AG04450 (cell line): Measurements from ENCODE around the gene MICAL3. TPM values are rescaled to one million over a fixed set of nuclear protein-coding genes. Genes with fewer than 3 reads are reported as not detected.

ENCODE experiments used
- CTCF ChIA-PET: fragments of 300-600, 350-600 bp; formaldehyde crosslinking; extraction: SDS; loops from one replicate; lab custom pipeline; 2022; ENCODE audit warnings: antibody characterized with exemption, inconsistent platforms; lab: Charles Lee
- POLR2A ChIA-PET: fragments of 350-600 bp; formaldehyde crosslinking; extraction: SDS; loops from one replicate; lab custom pipeline; 2021; ENCODE audit warnings: antibody characterized with exemption, inconsistent platforms; lab: Yijun Ruan, JAX
- DNase-seq: peaks from one replicate; pipeline ENCODE4 v3.0.0-alpha.2; 2011; ENCODE audit warnings: low read depth, low spot score
- H3K27ac ChIP-seq: one replicate; pipeline ENCODE4 v1.5.1; 2012; ENCODE audit warnings: low read depth, low read length, control low read depth
- H3K27me3 ChIP-seq: one replicate; pipeline ENCODE4 v1.6.0; 2012; ENCODE audit warnings: low read length; ENCODE audit not compliant: control insufficient read depth, insufficient read depth
- H3K4me3 ChIP-seq: 2 replicates; pipeline ENCODE4 v1.5.1; 2011; ENCODE audit warnings: mild to moderate bottlenecking, low read depth, low read length, control low read depth
- H3K9me3 ChIP-seq: 2 replicates; pipeline ENCODE4 v1.5.1; 2012; ENCODE audit warnings: low read length; ENCODE audit not compliant: control insufficient read depth, insufficient read depth
- CTCF ChIP-seq: IDR thresholded peaks from 2 replicates; pipeline ENCODE4 v1.5.1; 2011; ENCODE audit warnings: low read depth, low read length, control low read depth, inconsistent platforms
- polyA plus RNA-seq: library from polyadenylated mRNA; depleted of rRNA; stranded (reverse); fragments of >200 nt; gene quantifications from 2 replicates; pipeline ENCODE4 v1.2.3, GENCODE V29; 2011

The MICAL3 gene
- polyA plus RNA-seq, 1 experiment, result 17.8 TPM

GRCh38 chr22:17978027-17978426, 46.3 kb downstream of the MICAL3 start:
- Histone ChIP-seq H3K9me3 (no peaks in the 10 kb centered on the region), H3K27me3 (no peaks in the 10 kb centered on the region), H3K27ac (no peak overlapping the region), H3K4me3 (no peak overlapping the region)
- CTCF ChIA-PET, result interaction anchor here (0.7 kb wide), 1 partner anchor 56 kb away, joined by 3 read pairs; no protein-coding TSS in a partner anchor
- DNase-seq, result no peak
- no peak for TF ChIP-seq CTCF
- POLR2A ChIA-PET, result no interaction called here

GRCh38 chr22:17977371-17977770, 47.0 kb downstream of the MICAL3 start:
- H3K27me3 ChIP-seq, result no peaks in the 10 kb centered on the region
- no peak for DNase-seq
- H3K27ac ChIP-seq, result no peak overlapping the region
- TF ChIP-seq CTCF, result no peak
- POLR2A ChIA-PET, result no interaction called here
- CTCF ChIA-PET, result interaction anchor here (0.7 kb wide), 1 partner anchor 56 kb away, joined by 3 read pairs; no protein-coding TSS in a partner anchor
- H3K4me3 ChIP-seq, result no peak overlapping the region
- H3K9me3 ChIP-seq, result no peaks in the 10 kb centered on the region

- H3K4me3 ChIP-seq, result no peak overlapping the region
- H3K27me3 ChIP-seq, result no peaks in the 10 kb centered on the region
- no peak for TF ChIP-seq CTCF
- no peak for DNase-seq
- CTCF ChIA-PET, result interaction anchor here (1.0 kb wide), 1 partner anchor 100 kb away, joined by 4 read pairs; no protein-coding TSS in a partner anchor
- no peak overlapping the region for H3K27ac ChIP-seq
- H3K9me3 ChIP-seq, result no peaks in the 10 kb centered on the region
- POLR2A ChIA-PET, result no interaction called here
Observed at GRCh38 chr22:17976121-17976520, 48.2 kb downstream of the MICAL3 start.

GRCh38 chr22:17974703-17975372, 49.5 kb downstream of the MICAL3 start:
- TF ChIP-seq CTCF, result no peak
- H3K9me3 ChIP-seq, result no peaks in the 10 kb centered on the region
- ChIA-PET CTCF (interaction anchor here (0.6 to 1.0 kb wide), 3 partner anchors 14 to 101 kb away, joined by 3 to 4 read pairs (median 4); no protein-coding TSS in a partner anchor), POLR2A (interaction anchor here (1.3 kb wide), 1 partner anchor 17 kb away, joined by 4 read pairs; no protein-coding TSS in a partner anchor)
- H3K4me3 ChIP-seq, result no peak overlapping the region
- H3K27ac ChIP-seq, result no peak overlapping the region
- H3K27me3 ChIP-seq, result no peaks in the 10 kb centered on the region
- no peak for DNase-seq

GRCh38 chr22:17974087-17974486, 50.3 kb downstream of the MICAL3 start:
- Histone ChIP-seq H3K27ac (no peak overlapping the region), H3K4me3 (no peak overlapping the region), H3K27me3 (no peaks in the 10 kb centered on the region), H3K9me3 (no peaks in the 10 kb centered on the region)
- POLR2A ChIA-PET, result interaction anchor here (1.3 kb wide), 1 partner anchor 16 kb away, joined by 4 read pairs; no protein-coding TSS in a partner anchor
- no peak for TF ChIP-seq CTCF
- no peak for DNase-seq
- CTCF ChIA-PET, result interaction anchor here (0.6 to 1.2 kb wide), 3 partner anchors 9 to 19 kb away, joined by 3 to 4 read pairs (median 3); no protein-coding TSS in a partner anchor
